ENCODE data around the gene R3HCC1L. TPM values are rescaled to one million over a fixed set of nuclear protein-coding genes. Genes with fewer than 3 reads are reported as not detected.

Gene R3HCC1L
- polyA plus RNA-seq, 1 donor from 2014 or later: 12.8 TPM

- Histone ChIP-seq H3K4me3 (ENCODE audit: low read length) (no peak overlapping the region), H4K20me1 (ENCODE audit: insufficient read depth) (no peaks in the 10 kb centered on the region), H3K79me2 (replicated peaks; ENCODE audit: insufficient read depth, low read length) (no peaks in the 10 kb centered on the region), H3K4me2 (ENCODE audit: low read length) (no peak overlapping the region), H3K9me3 (ENCODE audit: low read length) (no peaks in the 10 kb centered on the region), H3F3A (ENCODE audit: insufficient read depth, low read length, poor library complexity, severe bottlenecking) (no peaks in the 10 kb centered on the region), H3K27ac (ENCODE audit: low read length) (peak overlapping the region; percentile 0), H3K27me3 (ENCODE audit: insufficient read depth, low read depth, low read length) (no peaks in the 10 kb centered on the region), H3K9me2 (ENCODE audit: insufficient read depth, low read length) (no peaks in the 10 kb centered on the region), H2AFZ (ENCODE audit: low read depth, low read length) (no peak overlapping the region), H3K36me3 (ENCODE audit: insufficient read depth, low read length) (no peaks in the 10 kb centered on the region), H3K9ac (ENCODE audit: low read length) (no peak overlapping the region)
- TF ChIP-seq EP300 (conservative IDR thresholded peaks at IDR 0.05; ENCODE audit: poor library complexity, severe bottlenecking): peak; percentile 82
- TF ChIP-seq POLR2AphosphoS5 (IDR thresholded peaks at IDR 0.05): peak; percentile 61
- TF ChIP-seq RAD21 (conservative IDR thresholded peaks at IDR 0.05): no peak
- TF ChIP-seq EZH2 (IDR thresholded peaks at IDR 0.05; ENCODE audit: borderline replicate concordance, insufficient read depth, low read length, poor library complexity, severe bottlenecking): no peak
- no peak for TF ChIP-seq CTCF (IDR thresholded peaks at IDR 0.05; ENCODE audit: poor library complexity, severe bottlenecking)
Measured at GRCh38 chr10:98205351-98205750, 70.9 kb downstream of the R3HCC1L start.

- no peaks in the 10 kb centered on the region for H3K9me2 ChIP-seq (ENCODE audit: insufficient read depth, low read length)
- H3K27me3 ChIP-seq (ENCODE audit: insufficient read depth, low read depth, low read length): no peaks in the 10 kb centered on the region
- H4K20me1 ChIP-seq (ENCODE audit: insufficient read depth): no peaks in the 10 kb centered on the region
- no peaks in the 10 kb centered on the region for H3K9me3 ChIP-seq (ENCODE audit: low read length)
- H3F3A ChIP-seq (ENCODE audit: insufficient read depth, low read length, poor library complexity, severe bottlenecking): no peaks in the 10 kb centered on the region
- H3K9ac ChIP-seq (ENCODE audit: low read length): no peak overlapping the region
- H2AFZ ChIP-seq (ENCODE audit: low read depth, low read length): no peak overlapping the region
- TF ChIP-seq EP300 (conservative IDR thresholded peaks at IDR 0.05; ENCODE audit: poor library complexity, severe bottlenecking) (no peak), MXI1 (conservative IDR thresholded peaks at IDR 0.05; ENCODE audit: poor library complexity, severe bottlenecking) (no peak), SMC3 (conservative IDR thresholded peaks at IDR 0.05; ENCODE audit: poor library complexity) (no peak), POLR2AphosphoS5 (IDR thresholded peaks at IDR 0.05) (no peak), RAD21 (conservative IDR thresholded peaks at IDR 0.05) (no peak), REST (IDR thresholded peaks at IDR 0.05; ENCODE audit: borderline replicate concordance) (no peak), EZH2 (IDR thresholded peaks at IDR 0.05; ENCODE audit: borderline replicate concordance, insufficient read depth, low read length, poor library complexity, severe bottlenecking) (no peak), CTCF (IDR thresholded peaks at IDR 0.05; ENCODE audit: poor library complexity, severe bottlenecking) (no peak), TAF1 (IDR thresholded peaks at IDR 0.05; ENCODE audit: low read depth) (no peak)
- no peaks in the 10 kb centered on the region for H3K36me3 ChIP-seq (ENCODE audit: insufficient read depth, low read length)
- no peak overlapping the region for H3K4me2 ChIP-seq (ENCODE audit: low read length)
- no peaks in the 10 kb centered on the region for H3K79me2 ChIP-seq (replicated peaks; ENCODE audit: insufficient read depth, low read length)
- no peak overlapping the region for H3K27ac ChIP-seq (ENCODE audit: low read length)
- no peak overlapping the region for H3K4me3 ChIP-seq (ENCODE audit: low read length)
Measured at GRCh38 chr10:98208925-98209324, 74.5 kb downstream of the R3HCC1L start.

All from neural cell (in vitro differentiated cells).